ENCODE data around the gene CCNF. TPM values are rescaled to one million over a fixed set of nuclear protein-coding genes. Genes with fewer than 3 reads are reported as not detected.
"Not testable (repeated sequence)": the region's sequence is repeated elsewhere in the genome, so short reads cannot be mapped to it uniquely, and the experiment has no call there.

Gene CCNF
- total RNA-seq, 2 donors from 2014 or later, result 64.8 to 111 TPM

DNA sequence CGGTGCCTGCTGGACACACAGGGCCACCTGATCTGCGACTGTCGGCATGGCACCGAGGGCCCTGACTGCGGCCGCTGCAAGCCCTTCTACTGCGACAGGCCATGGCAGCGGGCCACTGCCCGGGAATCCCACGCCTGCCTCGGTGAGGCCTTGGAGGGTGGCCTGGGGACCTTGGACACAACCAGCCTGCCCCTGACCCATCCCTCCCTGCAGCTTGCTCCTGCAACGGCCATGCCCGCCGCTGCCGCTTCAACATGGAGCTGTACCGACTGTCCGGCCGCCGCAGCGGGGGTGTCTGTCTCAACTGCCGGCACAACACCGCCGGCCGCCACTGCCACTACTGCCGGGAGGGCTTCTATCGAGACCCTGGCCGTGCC is 43.2 kb downstream of the CCNF start:
- no peak for ATAC-seq
- no peaks in the 10 kb centered on the region for H3K9me3 Mint-ChIP-seq
- no peak overlapping the region for H3K27ac Mint-ChIP-seq
- H3K36me3 Mint-ChIP-seq, result peaks cover 0 to 6% of the 10 kb centered on the region in 2 donors
- DNase-seq (ENCODE audit: low spot score in 2 of 2), result no peak

DNA sequence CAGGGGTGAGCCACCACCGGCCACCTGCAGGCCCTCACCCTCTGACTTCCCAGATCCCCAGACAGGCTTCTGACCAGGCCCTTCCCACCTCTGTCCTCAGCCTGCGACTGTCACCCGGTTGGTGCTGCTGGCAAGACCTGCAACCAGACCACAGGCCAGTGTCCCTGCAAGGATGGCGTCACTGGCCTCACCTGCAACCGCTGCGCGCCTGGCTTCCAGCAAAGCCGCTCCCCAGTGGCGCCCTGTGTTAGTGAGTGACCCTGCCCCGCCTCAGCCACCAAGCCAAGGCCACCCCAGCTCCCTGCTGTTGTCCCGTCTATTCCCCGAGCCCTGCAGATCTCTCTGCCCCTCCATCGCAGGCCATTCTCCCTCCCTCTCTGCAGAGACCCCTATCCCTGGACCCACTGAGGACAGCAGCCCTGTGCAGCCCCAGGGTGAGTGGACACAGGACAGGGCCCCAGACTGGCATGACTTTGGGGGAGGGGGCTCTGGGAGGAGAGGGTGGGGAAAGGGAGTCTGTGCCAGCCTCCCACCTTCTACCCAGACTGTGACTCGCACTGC is 43.7 kb downstream of the CCNF start:
- DNase-seq (ENCODE audit: low spot score in 2 of 2), result no peak
- Mint-ChIP-seq H3K27ac (no peak overlapping the region), H3K36me3 (peaks cover 0 to 6% of the 10 kb centered on the region in 2 donors), H3K9me3 (no peaks in the 10 kb centered on the region)
- ATAC-seq, result no peak

DNA sequence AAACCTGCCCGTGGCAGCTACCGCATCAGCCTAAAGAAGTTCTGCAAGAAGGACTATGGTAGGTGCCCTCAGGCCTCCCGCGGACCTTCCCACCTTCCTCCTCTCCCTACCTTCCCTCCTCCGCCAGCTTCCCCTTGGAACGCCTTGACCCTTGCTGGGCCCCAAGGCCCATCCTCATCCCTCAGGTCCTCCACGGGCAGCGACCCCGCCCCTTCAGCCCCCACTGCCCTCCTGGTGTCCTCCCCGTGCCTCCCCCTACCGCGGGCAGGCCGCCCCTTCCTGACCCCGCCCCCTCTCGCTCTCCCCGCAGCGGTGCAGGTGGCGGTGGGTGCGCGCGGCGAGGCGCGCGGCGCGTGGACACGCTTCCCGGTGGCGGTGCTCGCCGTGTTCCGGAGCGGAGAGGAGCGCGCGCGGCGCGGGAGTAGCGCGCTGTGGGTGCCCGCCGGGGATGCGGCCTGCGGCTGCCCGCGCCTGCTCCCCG is 44.2 kb downstream of the CCNF start:
- DNase-seq (ENCODE audit: low spot score in 2 of 2) (no peak), ATAC-seq (peak in 1 of 2 donors; percentile 4)
- no peak overlapping the region for H3K27ac Mint-ChIP-seq
- peaks cover 0 to 6% of the 10 kb centered on the region in 2 donors for H3K36me3 Mint-ChIP-seq
- H3K9me3 Mint-ChIP-seq, result no peaks in the 10 kb centered on the region

DNA sequence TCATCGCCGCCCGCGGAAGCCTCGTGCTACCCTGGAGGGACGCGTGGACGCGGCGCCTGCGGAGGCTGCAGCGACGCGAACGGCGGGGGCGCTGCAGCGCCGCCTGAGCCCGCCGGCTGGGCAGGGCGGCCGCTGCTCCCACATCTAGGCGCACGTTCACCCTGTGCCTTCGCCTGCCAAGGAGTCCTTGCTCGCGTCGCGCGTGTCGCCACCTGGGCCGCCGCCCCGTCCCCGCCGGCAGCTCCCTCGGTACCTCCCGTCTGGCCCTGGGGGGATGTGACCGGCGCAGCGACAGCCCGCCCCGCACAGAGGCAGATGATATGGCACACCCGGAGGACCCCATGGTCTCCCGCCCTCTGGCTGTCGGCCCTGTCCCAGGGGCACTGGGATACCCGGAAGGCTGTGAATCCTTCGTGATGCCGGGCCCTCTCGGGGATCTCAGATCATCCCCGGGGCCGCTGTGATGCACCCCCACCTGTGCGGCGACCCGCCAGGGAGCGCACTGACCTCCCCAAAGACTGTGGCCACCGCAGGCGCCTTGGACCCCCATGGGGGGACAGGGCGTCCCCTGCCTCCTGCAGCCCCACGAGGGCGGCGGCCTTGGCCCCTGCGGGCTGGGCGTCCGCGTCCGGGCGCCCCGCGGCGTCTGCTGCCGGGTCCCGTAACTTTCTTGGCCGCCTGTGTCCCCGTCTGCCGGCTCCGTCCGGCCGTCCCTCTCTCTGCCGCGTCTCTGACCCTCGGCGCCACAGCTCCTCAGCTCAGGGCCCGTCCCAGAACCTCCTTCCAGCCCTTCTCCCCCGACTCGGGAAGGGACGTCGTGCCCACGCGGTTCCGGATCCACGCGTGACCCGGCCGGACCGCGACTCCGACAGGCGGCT is 45.0 kb downstream of the CCNF start:
- Mint-ChIP-seq H3K27ac (peak overlapping the region in 1 of 2 donors; percentile 57), H3K9me3 (no peaks in the 10 kb centered on the region), H3K36me3 (peaks cover 0 to 6% of the 10 kb centered on the region in 2 donors)
- ATAC-seq (peak; percentile 64 to 69), DNase-seq (ENCODE audit: low spot score in 2 of 2) (peak; percentile 51 to 69)

DNA sequence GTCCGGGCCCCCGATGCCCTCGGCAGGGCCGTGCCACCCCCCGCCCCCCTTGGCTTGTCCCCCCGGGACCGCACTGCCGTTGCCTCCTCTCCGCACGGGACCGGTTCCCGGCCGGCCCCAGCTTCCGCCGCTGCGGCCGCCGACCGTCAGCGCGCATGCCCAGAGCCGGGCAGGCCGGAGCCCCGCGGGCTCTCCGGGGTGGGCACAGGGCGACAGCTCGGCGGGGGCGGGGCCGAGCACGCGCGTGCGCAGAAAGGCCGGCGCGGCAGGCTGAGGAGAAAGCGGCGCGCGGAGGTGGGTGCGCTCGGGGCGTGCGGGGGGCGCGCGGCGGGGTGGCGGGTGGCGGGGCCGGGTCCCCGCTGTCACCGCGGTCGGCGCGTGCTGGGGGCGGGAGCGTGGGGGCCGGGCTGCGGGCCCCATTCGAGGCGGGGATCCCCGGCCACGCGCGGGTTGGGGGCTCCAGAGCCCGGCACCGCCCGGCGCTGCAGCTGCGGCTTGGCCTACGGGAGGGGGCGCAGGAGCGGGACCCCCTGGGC is 45.7 kb downstream of the CCNF start, which contains the start of gene TBC1D24:
Gene TBC1D24 (plus strand): TSS at position 251 of the 536 bp plus-strand sequence. CDS start 21,022 bp downstream, outside the sequence.
- Mint-ChIP-seq H3K9me3 (no peaks in the 10 kb centered on the region), H3K36me3 (peaks cover 0 to 2% of the 10 kb centered on the region in 2 donors), H3K27ac (peak within 1 kb of the TSS in 1 of 2 donors; percentile 57)
- DNase-seq (ENCODE audit: low spot score in 2 of 2) (peak; percentile 88 to 90), ATAC-seq (peak; percentile 74 to 79)

DNA sequence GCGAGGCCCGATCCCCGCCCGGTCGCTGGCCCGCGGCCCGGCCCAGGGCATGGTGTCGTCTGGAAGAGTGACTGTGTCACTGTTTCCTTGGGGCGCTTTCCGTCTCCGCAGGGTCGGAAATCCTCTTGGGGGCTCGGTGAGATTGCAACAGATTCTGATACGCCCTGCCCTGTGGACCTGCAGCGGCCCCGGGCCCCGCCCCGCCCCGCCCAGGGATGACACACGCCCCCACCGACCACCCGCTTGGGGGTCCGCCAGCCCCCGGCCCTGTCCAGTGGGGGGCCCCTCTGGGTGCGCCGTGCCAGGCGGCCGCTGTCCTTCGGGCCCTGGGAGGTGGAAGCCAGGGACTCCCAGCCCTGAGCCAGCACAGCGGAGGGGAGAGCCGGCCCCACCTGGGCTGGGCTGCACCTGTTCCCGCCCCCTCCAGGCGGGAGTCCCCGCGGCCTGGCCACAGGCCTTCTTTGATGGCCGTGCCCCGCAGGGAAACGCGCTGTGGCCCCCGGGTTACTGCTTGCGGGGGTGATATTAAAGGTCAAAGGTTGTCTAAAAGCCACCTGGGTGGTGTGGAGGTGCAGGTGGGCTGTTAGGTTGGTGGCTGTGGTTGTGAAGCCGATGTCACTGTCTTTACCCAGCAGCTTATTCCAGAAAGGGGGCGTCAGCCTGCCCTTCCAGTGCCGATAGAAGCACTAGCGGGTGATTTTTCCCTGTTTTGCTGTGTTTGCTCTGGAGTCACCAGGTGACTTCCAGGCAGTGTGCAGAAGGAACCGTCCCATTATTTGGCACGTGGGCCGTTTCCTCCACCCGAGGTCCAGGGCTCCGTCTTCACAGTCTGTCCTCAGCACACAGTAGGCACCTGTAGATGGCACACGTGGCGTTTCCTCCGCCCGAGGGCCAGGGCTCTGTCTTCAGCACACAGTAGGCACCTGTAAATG is 46.4 kb downstream of the CCNF start:
- no peak overlapping the region for H3K27ac Mint-ChIP-seq

DNA sequence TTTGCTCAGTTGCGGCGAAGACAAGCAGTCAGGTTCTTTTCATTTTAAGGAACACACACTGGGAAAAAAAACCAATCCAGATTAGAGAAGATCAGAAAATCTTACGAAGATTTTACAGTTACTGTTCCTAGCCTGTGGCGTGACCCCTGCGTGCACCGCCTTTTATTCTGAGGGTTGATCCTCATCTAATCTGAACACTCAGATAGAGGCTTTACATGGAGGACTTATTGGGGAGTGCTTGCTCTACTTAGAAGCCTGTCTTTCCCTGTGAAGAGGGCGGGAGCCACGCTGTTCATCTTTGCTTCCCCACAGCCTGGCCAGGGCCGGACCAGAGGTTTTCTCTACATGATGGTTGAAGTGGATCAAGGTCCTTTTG is 47.1 kb downstream of the CCNF start:
- Mint-ChIP-seq H3K9me3 (no peaks in the 10 kb centered on the region), H3K27ac (no peak overlapping the region), H3K36me3 (no peaks in the 10 kb centered on the region)
- DNase-seq (ENCODE audit: low spot score in 2 of 2) (no peak), ATAC-seq (no peak)

More for the DNA sequence above, 46.4 kb downstream of the CCNF start:
- Mint-ChIP-seq H3K9me3 (no peaks in the 10 kb centered on the region), H3K36me3 (no peaks in the 10 kb centered on the region)
- ATAC-seq, result peak; percentile 19 to 53
- DNase-seq (ENCODE audit: low spot score in 2 of 2), result no peak

DNA sequence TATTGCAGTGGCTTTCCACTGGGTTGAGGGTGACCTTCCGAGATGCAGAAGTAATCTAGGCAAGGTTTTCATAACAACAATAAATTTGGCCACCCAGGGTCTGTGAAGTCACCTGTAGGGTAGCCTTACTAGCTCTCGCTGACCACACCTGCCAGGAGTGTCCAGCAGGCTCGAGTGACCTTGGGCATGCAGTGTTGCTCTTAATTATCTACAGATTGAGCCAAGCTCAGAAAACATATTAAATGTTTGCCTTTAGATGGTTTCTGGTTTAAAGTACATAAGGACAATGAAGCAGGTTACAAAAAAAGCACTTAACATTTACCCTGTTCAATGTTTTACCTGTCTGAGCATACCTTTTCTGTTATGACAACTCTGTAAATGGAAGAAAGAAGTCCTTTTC is 47.5 kb downstream of the CCNF start:
- H3K27ac Mint-ChIP-seq, result no peak overlapping the region
- H3K9me3 Mint-ChIP-seq, result no peaks in the 10 kb centered on the region
- DNase-seq (ENCODE audit: low spot score in 2 of 2), result no peak
- no peak for ATAC-seq
- H3K36me3 Mint-ChIP-seq, result no peaks in the 10 kb centered on the region

DNA sequence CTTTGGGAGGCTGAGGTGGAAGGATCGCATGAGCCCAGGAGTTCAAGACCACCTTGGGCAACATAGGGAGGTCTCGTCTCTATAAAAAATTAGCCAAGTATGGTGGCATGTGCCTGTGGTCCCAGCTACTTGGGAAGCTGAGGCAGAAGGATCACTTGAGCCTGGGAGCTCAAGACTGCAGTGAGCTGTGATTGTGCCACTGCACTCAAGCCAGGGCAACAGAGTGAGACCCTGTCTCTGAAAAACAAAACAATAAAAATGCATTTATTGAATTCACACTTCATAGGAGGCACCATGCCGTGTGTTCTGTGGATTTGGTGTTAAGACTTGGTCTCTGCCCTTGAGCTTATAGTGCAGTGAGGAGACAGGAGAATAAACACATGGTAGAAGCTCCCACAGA is 48.1 kb downstream of the CCNF start:
- no peaks in the 10 kb centered on the region for H3K36me3 Mint-ChIP-seq
- no peak overlapping the region for H3K27ac Mint-ChIP-seq
- DNase-seq (ENCODE audit: low spot score in 2 of 2), result no peak
- H3K9me3 Mint-ChIP-seq, result no peaks in the 10 kb centered on the region
- no peak for ATAC-seq

DNA sequence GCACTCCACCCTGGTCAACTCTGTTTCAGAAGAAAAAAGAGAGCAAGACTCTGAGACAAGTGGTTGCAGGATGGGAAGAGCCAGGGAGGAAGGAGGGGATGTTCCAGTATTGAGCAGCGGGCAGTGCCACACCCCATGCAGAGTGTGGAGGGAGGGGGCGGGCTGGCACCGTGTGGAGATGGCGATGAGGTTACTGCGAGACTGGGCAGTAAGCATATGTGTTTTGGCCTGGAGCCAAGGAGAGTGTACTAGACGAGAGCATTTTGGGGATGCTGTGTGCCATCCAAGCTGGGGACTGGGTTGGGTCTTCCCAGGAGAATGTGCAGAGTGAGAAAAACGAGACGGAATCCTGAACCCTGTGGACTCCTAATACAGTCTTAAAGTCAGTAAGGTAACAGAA is 49.0 kb downstream of the CCNF start:
- ATAC-seq, result no peak
- no peaks in the 10 kb centered on the region for H3K9me3 Mint-ChIP-seq
- no peak overlapping the region for H3K27ac Mint-ChIP-seq
- DNase-seq (ENCODE audit: low spot score in 2 of 2), result no peak
- no peaks in the 10 kb centered on the region for H3K36me3 Mint-ChIP-seq

DNA sequence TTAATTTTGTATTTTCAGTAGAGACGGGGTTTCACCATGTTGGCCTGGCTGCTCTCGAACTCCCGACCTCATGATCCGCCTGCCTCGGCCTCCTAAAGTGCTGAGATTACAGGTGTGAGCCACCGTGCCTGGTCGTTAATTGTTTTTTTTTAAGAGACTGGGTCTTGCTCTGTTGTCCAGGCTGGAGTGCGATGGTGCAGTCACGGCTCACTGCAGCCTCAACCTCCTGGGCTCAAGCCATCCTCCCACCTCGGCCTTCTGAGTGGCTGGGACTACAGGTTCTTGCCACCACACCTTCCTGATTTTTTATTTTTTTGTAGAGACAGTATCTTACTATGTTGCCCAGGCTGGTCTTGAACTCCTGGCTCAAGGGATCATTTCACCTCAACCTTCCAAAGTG is 50.7 kb downstream of the CCNF start:
- H3K9me3 Mint-ChIP-seq; H3K36me3 Mint-ChIP-seq; ATAC-seq; H3K27ac Mint-ChIP-seq; DNase-seq (ENCODE audit: low spot score in 2 of 2): not testable (repeated sequence)

DNA sequence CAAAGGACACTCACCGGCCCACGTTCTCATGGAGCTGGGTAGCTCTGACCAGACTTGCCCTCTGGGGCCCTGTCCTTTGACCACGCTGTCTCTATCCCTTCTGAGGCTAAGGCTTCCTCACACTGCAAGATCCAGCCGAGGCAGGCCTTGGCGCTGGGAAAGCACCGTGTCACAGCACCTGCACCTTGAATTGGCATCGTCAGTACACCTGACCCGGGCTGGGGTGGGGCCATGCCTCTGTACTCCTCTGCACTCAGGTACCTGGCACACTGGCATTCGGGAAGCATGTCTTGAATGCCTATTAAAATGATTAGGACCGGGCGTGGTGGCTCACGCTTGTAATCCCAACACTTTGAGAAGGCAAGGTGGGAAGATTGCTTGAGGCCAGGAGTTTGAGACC is 51.7 kb downstream of the CCNF start:
- ATAC-seq, result no peak

DNA sequence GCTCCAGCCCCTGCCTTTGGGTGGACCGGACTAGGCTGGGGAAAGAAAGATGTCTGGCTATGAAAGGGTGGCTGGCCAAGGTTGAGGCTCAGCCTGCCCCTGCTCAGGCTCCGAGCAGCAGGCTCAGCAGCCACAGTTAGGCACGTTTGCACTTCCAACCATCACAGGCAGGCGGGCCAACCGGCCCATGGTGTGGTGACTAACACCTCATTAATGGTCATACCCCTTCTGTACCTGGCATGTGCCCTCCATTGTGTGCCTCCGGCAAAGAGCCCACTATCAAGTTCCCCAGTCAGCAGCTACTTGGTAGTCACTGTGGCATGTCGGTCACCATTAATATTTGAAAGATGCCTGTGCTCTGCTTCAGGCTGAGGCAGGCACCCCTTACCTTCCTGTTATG is 52.4 kb downstream of the CCNF start:
- no peaks in the 10 kb centered on the region for H3K9me3 Mint-ChIP-seq
- ATAC-seq, result no peak

More for the DNA sequence above, 51.7 kb downstream of the CCNF start:
- H3K27ac Mint-ChIP-seq, result no peak overlapping the region
- no peaks in the 10 kb centered on the region for H3K9me3 Mint-ChIP-seq
- no peaks in the 10 kb centered on the region for H3K36me3 Mint-ChIP-seq
- DNase-seq (ENCODE audit: low spot score in 2 of 2), result no peak

DNA sequence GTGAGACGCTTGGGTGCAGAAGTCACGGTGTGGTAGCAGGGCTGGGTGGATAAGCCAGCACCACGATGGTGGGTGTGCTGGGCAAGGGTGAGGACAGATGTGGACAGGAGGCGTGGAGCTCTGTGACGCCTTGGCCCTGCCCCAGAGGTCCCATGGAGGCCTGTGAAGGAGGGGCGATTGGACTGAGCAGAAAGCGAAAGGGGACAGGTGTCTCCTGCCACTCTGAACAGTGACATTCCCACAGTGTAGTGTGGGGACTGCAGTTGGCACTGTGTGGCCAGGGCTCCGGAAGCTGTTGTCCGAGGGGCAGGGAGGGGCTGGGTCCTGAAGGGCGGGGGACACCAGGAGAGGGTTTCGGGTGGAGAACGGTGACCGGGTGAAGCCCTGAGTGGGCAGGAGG is 53.0 kb downstream of the CCNF start:
- Mint-ChIP-seq H3K36me3 (no peaks in the 10 kb centered on the region), H3K9me3 (no peaks in the 10 kb centered on the region), H3K27ac (peak overlapping the region; percentile 2 to 66)
- DNase-seq (ENCODE audit: low spot score in 2 of 2), result no peak
- no peak for ATAC-seq

More for the DNA sequence above, 52.4 kb downstream of the CCNF start:
- DNase-seq (ENCODE audit: low spot score in 2 of 2), result no peak
- H3K27ac Mint-ChIP-seq, result peak overlapping the region in 1 of 2 donors; percentile 66
- H3K36me3 Mint-ChIP-seq, result no peaks in the 10 kb centered on the region

DNA sequence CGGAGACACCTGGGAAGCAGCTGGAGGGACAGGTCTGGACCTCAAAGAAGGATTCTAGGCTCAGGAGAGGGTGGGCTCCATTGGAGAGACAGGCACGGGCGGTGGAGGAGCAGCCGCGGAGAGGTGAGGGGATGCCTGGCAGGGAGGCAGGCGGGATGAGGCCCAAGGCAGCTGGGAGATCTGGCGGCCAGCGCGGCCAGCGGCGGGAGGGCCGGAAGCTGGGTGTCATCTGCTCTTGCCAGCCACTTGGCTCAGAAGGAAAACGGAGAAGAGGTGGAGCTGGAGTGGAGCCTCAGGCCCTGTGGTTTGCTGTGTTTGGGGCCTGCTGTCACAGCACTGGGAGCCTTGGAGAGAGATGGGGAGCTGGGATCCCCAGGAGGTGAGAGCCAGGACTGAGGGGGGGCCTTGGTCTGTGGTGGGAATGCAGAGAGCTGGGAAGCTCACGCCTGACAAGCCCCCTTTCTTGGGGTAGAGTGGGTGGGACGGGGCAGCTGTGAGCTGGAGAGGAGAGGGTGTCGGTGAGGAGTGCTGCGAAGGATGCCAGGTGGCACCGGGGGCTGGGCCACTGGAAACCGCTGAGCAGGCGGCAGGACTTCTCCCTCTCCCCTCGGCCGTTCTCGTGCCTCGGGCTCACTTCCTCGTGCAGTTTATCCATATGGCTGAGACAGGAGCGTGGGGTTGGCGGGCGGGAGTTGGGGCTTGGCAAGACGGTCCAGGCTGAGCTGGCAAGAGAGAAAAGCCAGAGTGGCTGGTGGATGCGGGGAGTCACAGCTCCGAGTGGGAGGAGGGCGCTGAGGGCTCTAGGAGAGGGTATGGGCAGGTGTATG is 53.7 kb downstream of the CCNF start:
- Mint-ChIP-seq H3K9me3 (no peaks in the 10 kb centered on the region), H3K27ac (peak overlapping the region in 1 of 2 donors; percentile 71), H3K36me3 (no peaks in the 10 kb centered on the region)
- DNase-seq (ENCODE audit: low spot score in 2 of 2) (no peak), ATAC-seq (no peak)
